OCI-LY3 (cell line): Measurements from ENCODE around the gene STK39.

ENCODE experiments used
- H2AFZ ChIP-seq: fragments of 200-600, 300-600 bp; shearing (Covaris generic); 2 replicates; pipeline ENCODE4 v1.6.0; 2014; ENCODE audit warnings: antibody characterized with exemption, low read depth, low read length
- H3K27ac ChIP-seq: fragments of 200-600, 300-600 bp; sonication (generic); 2 replicates; pipeline ENCODE4 v1.5.1; 2014; ENCODE audit warnings: mild to moderate bottlenecking, low read length, moderate library complexity, mixed read lengths
- H3K27me3 ChIP-seq: fragments of 200-600, 300-600 bp; sonication (generic); 2 replicates; pipeline ENCODE4 v1.6.1; 2014; ENCODE audit warnings: low read depth, low read length, mixed read lengths
- H3K36me3 ChIP-seq: fragments of 200-600, 300-600 bp; sonication (generic); replicated peaks from 2 replicates; pipeline ENCODE3; 2014; ENCODE audit warnings: low read depth, low read length, mixed read lengths
- H3K4me1 ChIP-seq: fragments of 300-600, 200-600 bp; sonication (generic); 2 replicates; pipeline ENCODE4 v1.6.1; 2014; ENCODE audit warnings: low read length, mixed read lengths
- H3K4me2 ChIP-seq: fragments of 200-600, 300-600 bp; sonication (generic); 2 replicates; pipeline ENCODE4 v1.6.1; 2014; ENCODE audit warnings: low read length, mixed read lengths
- H3K4me3 ChIP-seq: fragments of 300-600, 200-600 bp; sonication (generic); 2 replicates; pipeline ENCODE4 v1.5.1; 2014; ENCODE audit warnings: antibody characterized with exemption, mild to moderate bottlenecking, low read length, moderate library complexity
- H3K79me2 ChIP-seq: fragments of 300-600, 200-600 bp; shearing (Covaris generic); 2 replicates; pipeline ENCODE4 v1.6.1; 2014; ENCODE audit warnings: mild to moderate bottlenecking, low read length, mixed read lengths
- H3K9ac ChIP-seq: fragments of 300-600, 200-600 bp; shearing (Covaris generic); 2 replicates; pipeline ENCODE4 v1.6.0; 2014; ENCODE audit warnings: mild to moderate bottlenecking, low read length, moderate library complexity
- H3K9me3 ChIP-seq: fragments of 200-600, 300-600 bp; shearing (Covaris generic); 2 replicates; pipeline ENCODE4 v1.6.1; 2014; ENCODE audit warnings: low read length, mixed read lengths; ENCODE audit not compliant: insufficient read depth
- H4K20me1 ChIP-seq: fragments of 200-600, 300-600 bp; sonication (generic); 2 replicates; pipeline ENCODE4 v1.6.1; 2016; ENCODE audit warnings: low read length, mixed read lengths; ENCODE audit not compliant: insufficient read depth
- CTCF ChIP-seq: fragments of 200-600, 300-600 bp; sonication (generic); IDR thresholded peaks from 2 replicates; pipeline ENCODE4 v1.5.1; 2014; ENCODE audit warnings: antibody characterized with exemption, low read length, low read depth
- EZH2phosphoT487 ChIP-seq: fragments of 200-600 bp; shearing (Covaris generic); IDR thresholded peaks from 2 replicates; pipeline ENCODE4 v1.6.1; 2018; ENCODE audit warnings: antibody characterized with exemption, mixed run types, low read depth

The STK39 gene

GRCh38 chr2:168002021-168002553 is 245.3 kb downstream of the STK39 start:
- peaks cover 6% of the 10 kb centered on the region for H3K36me3 ChIP-seq
- H3K4me1 ChIP-seq = peaks cover 33% of the 10 kb centered on the region
- H3K79me2 ChIP-seq = no peaks in the 10 kb centered on the region
- peak overlapping the region; percentile 43 for H3K4me3 ChIP-seq
- no peaks in the 10 kb centered on the region for H4K20me1 ChIP-seq
- H3K27me3 ChIP-seq = no peaks in the 10 kb centered on the region
- TF ChIP-seq EZH2phosphoT487 = no peak
- peak overlapping the region; percentile 57 for H2AFZ ChIP-seq
- H3K9ac ChIP-seq = peak overlapping the region; percentile 55
- no peaks in the 10 kb centered on the region for H3K9me3 ChIP-seq
- H3K4me2 ChIP-seq = peak overlapping the region; percentile 66
- peak overlapping the region; percentile 91 for H3K27ac ChIP-seq

DNA sequence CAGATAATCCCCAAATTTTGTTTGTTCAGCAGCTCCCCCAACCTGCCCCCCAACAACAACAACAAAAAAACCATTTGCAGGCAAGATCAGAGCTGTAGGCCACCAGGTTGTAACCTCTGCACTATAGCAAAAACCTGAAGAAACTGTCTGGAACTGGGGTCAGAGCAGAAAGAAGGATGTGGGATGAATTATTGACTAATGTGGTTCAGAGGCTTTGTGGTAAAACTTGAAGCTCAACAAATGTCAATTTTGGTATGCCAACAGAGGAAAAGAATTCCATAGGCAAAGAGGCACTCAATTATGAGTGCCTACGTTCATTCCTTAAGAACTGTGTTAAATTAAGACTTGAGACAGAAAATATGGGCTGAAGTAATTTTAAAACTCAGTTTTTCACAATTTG is 255.1 kb downstream of the STK39 start:
- no peak overlapping the region for H2AFZ ChIP-seq
- no peaks in the 10 kb centered on the region for H4K20me1 ChIP-seq
- H3K27me3 ChIP-seq = no peaks in the 10 kb centered on the region
- H3K4me3 ChIP-seq = no peak overlapping the region
- H3K9ac ChIP-seq = no peak overlapping the region
- 0 out of 2 replicates have a peak overlapping the region, but pooled peaks have one; percentile 6 for H3K4me2 ChIP-seq
- no peak overlapping the region for H3K27ac ChIP-seq
- TF ChIP-seq EZH2phosphoT487 = no peak
- TF ChIP-seq CTCF = no peak
- H3K4me1 ChIP-seq = peaks cover 26% of the 10 kb centered on the region
- no peaks in the 10 kb centered on the region for H3K79me2 ChIP-seq
- no peaks in the 10 kb centered on the region for H3K9me3 ChIP-seq
- H3K36me3 ChIP-seq = no peaks in the 10 kb centered on the region

GRCh38 chr2:167990062-167990461 is 257.3 kb downstream of the STK39 start:
- TF ChIP-seq EZH2phosphoT487 = no peak
- TF ChIP-seq CTCF = no peak
- Histone ChIP-seq H2AFZ (no peak overlapping the region), H3K4me1 (peaks cover 35% of the 10 kb centered on the region), H3K27me3 (no peaks in the 10 kb centered on the region), H3K9ac (no peak overlapping the region), H3K27ac (no peak overlapping the region), H3K36me3 (no peaks in the 10 kb centered on the region), H3K4me2 (no peak overlapping the region), H4K20me1 (no peaks in the 10 kb centered on the region), H3K79me2 (no peaks in the 10 kb centered on the region), H3K4me3 (no peak overlapping the region), H3K9me3 (no peaks in the 10 kb centered on the region)

- H3K4me2 ChIP-seq = peak overlapping the region; percentile 53
- H3K27ac ChIP-seq = peak overlapping the region; percentile 28
- no peaks in the 10 kb centered on the region for H4K20me1 ChIP-seq
- no peaks in the 10 kb centered on the region for H3K36me3 ChIP-seq
- no peaks in the 10 kb centered on the region for H3K9me3 ChIP-seq
- H3K4me3 ChIP-seq = no peak overlapping the region
- peaks cover 35% of the 10 kb centered on the region for H3K4me1 ChIP-seq
- H2AFZ ChIP-seq = no peak overlapping the region
- no peaks in the 10 kb centered on the region for H3K79me2 ChIP-seq
- TF ChIP-seq EZH2phosphoT487 (no peak), CTCF (no peak)
- H3K9ac ChIP-seq = peak overlapping the region; percentile 9; the same call in 1 of the 2 replicates
- H3K27me3 ChIP-seq = no peaks in the 10 kb centered on the region
These were observed 259.1 kb downstream of the STK39 start for GRCh38 chr2:167988296-167988695.
